ENCODE results near the gene P2RY11. TPM values are rescaled to one million over a fixed set of nuclear protein-coding genes. Genes with fewer than 3 reads are reported as not detected.
A peak's percentile ranks its signal among the peaks of the same experiment; 100 is the strongest.

The P2RY11 gene
- total RNA-seq, 1 experiment from 2014 or later: 60.6 TPM

DNA sequence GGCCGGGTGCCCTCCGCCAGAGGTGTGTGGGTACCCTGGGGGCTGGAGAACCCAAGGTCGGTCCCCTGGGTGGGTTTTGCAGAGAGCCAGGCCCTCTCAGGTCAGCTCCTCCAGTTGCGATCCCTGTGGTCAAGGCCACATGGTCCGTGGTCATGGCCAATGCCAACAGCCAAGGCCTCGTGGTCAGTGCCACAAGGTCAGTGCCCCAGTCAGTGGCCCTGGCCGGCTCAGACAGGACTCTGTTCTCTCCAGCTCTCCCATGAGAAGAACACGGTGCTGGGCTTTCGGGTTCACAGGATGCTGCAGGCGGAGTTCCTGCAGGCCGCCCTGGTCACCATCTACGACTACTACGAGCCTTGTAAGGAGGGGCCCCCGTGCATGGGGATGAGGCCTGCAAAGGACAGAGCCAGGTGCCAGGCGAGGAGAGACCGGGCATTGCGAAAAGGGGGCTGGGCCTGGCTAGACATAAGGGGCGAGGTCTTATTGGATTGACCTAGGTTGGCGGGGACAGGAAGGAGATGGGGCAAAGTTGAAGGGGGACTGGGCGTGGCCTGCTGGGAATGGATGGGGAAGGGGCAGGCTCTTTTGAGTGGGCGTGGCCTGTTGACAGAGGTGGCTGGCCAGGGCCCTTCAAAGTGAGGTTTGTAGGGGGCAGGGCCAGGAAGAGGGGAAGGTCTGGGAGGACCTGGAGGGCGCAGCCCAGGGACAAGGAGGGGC lies 40.6 kb upstream of the P2RY11 start:
- Histone ChIP-seq H3K27ac (ENCODE audit: insufficient read length, low read depth, low read length) (no peak overlapping the region), H3K4me2 (ENCODE audit: insufficient read depth, insufficient read length, low read length) (no peak overlapping the region)

More for the DNA sequence above, 40.6 kb upstream of the P2RY11 start:
- Histone ChIP-seq H3K79me1 (ENCODE audit: insufficient read depth, low read depth, low read length, poor library complexity, severe bottlenecking) (no peaks in the 10 kb centered on the region), H3K79me2 (ENCODE audit: insufficient read depth, low read length) (no peaks in the 10 kb centered on the region), H4K91ac (ENCODE audit: insufficient read length, low read depth, low read length) (no peak overlapping the region), H2BK120ac (ENCODE audit: low read depth, low read length, poor library complexity, severe bottlenecking) (no peak overlapping the region), H3T11ph (ENCODE audit: low read length) (no peak overlapping the region), H3K9me3 (ENCODE audit: control insufficient read depth, low read depth, low read length) (no peaks in the 10 kb centered on the region), H4K5ac (ENCODE audit: insufficient read length, low read depth, low read length) (no peak overlapping the region), H3K23ac (ENCODE audit: insufficient read length, low read depth, low read length) (no peak overlapping the region), H3K23me2 (ENCODE audit: insufficient read length, low read depth, low read length, poor library complexity, severe bottlenecking) (no peaks in the 10 kb centered on the region), H4K20me1 (ENCODE audit: control insufficient read depth, insufficient read depth, insufficient read length) (peaks cover 5% of the 10 kb centered on the region), H3K27me3 (ENCODE audit: insufficient read depth, low read length) (no peaks in the 10 kb centered on the region), H3K18ac (ENCODE audit: insufficient read length, low read depth, low read length) (no peak overlapping the region), H2BK20ac (ENCODE audit: low read depth, low read length, poor library complexity, severe bottlenecking) (no peak overlapping the region), H2AFZ (ENCODE audit: low read length) (no peak overlapping the region), H3K9ac (ENCODE audit: extremely low read depth, insufficient read length, low read length) (no peak overlapping the region), H2BK15ac (ENCODE audit: low read depth, low read length) (no peak overlapping the region), H2BK12ac (ENCODE audit: insufficient read length, low read depth, low read length) (no peak overlapping the region), H3K14ac (ENCODE audit: insufficient read depth, low read length) (no peak overlapping the region), H2AK5ac (ENCODE audit: insufficient read length, low read length) (no peak overlapping the region), H3K4me1 (ENCODE audit: insufficient read depth, low read length) (no peaks in the 10 kb centered on the region; the same call in 1 of the 2 replicates), H2BK5ac (ENCODE audit: insufficient read length, low read length) (no peak overlapping the region), H3K56ac (ENCODE audit: insufficient read length, low read depth, low read length) (no peak overlapping the region), H4K8ac (replicated peaks; ENCODE audit: insufficient read length, low read depth, low read length) (no peak overlapping the region), H3K4ac (ENCODE audit: low read depth, low read length) (no peak overlapping the region)
- H3K4me1 Mint-ChIP-seq: peaks cover 13 to 18% of the 10 kb centered on the region in 2 experiments
- H3K36me3 Mint-ChIP-seq (ENCODE audit: insufficient read depth in 1 of 3, low read depth in 3 of 3): peaks cover 0 to 3% (median 3%) of the 10 kb centered on the region in 3 experiments; a peak in 3 of 7 replicates
- H3K27me3 Mint-ChIP-seq (ENCODE audit: low read depth): peaks cover 24% of the 10 kb centered on the region
- H3K9me3 Mint-ChIP-seq: peaks cover 11 to 19% of the 10 kb centered on the region in 2 experiments
- DNase-seq: peak; percentile 92
- H3K27ac Mint-ChIP-seq: no peak overlapping the region
- WGBS (ENCODE audit: extremely low coverage, insufficient read length, low lambda C conversion rate): no CpG with 5 or more reads among the region's 22 CpGs
- TF ChIP-seq, protein P1, sequence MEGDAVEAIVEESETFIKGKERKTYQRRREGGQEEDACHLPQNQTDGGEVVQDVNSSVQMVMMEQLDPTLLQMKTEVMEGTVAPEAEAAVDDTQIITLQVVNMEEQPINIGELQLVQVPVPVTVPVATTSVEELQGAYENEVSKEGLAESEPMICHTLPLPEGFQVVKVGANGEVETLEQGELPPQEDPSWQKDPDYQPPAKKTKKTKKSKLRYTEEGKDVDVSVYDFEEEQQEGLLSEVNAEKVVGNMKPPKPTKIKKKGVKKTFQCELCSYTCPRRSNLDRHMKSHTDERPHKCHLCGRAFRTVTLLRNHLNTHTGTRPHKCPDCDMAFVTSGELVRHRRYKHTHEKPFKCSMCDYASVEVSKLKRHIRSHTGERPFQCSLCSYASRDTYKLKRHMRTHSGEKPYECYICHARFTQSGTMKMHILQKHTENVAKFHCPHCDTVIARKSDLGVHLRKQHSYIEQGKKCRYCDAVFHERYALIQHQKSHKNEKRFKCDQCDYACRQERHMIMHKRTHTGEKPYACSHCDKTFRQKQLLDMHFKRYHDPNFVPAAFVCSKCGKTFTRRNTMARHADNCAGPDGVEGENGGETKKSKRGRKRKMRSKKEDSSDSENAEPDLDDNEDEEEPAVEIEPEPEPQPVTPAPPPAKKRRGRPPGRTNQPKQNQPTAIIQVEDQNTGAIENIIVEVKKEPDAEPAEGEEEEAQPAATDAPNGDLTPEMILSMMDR (conservative IDR thresholded peaks at IDR 0.05): no peak
- H3K4me3 Mint-ChIP-seq: no peak overlapping the region; a peak in 1 of 5 replicates
